ENCODE data around the gene ARL17B.
"Not testable (repeated sequence)": the region's sequence is repeated elsewhere in the genome, so short reads cannot be mapped to it uniquely, and the experiment has no call there.

The ARL17B gene

GRCh38 chr17:46291618-46292017 lies 69.9 kb downstream of the ARL17B start:
- not testable (repeated sequence) for FAIRE-seq; DNase-seq (ENCODE audit: insufficient read length, low spot score)

GRCh38 chr17:46290906-46291546 lies 70.5 kb downstream of the ARL17B start:
- FAIRE-seq; DNase-seq (ENCODE audit: insufficient read length, low spot score): not testable (repeated sequence)

- FAIRE-seq; DNase-seq (ENCODE audit: insufficient read length, low spot score): not testable (repeated sequence)
Observed at GRCh38 chr17:46287587-46287986, 74.0 kb downstream of the ARL17B start.

- DNase-seq (ENCODE audit: insufficient read length, low spot score), result not testable (repeated sequence)
- FAIRE-seq, result peak; percentile 80
Observed at GRCh38 chr17:46286764-46287221, 74.8 kb downstream of the ARL17B start.

GRCh38 chr17:46285500-46285899 lies 76.1 kb downstream of the ARL17B start:
- not testable (repeated sequence) for DNase-seq (ENCODE audit: insufficient read length, low spot score)
- peak; percentile 15 for FAIRE-seq

- peak; percentile 97 for FAIRE-seq
- DNase-seq (ENCODE audit: insufficient read length, low spot score), result not testable (repeated sequence)
Observed at GRCh38 chr17:46284467-46284866, 77.1 kb downstream of the ARL17B start.

- DNase-seq (ENCODE audit: insufficient read length, low spot score); FAIRE-seq: not testable (repeated sequence)
Observed at GRCh38 chr17:46282635-46283034, 78.9 kb downstream of the ARL17B start.

- DNase-seq (ENCODE audit: insufficient read length, low spot score); FAIRE-seq: not testable (repeated sequence)
Observed at GRCh38 chr17:46281336-46281735, 80.2 kb downstream of the ARL17B start.

- not testable (repeated sequence) for DNase-seq (ENCODE audit: insufficient read length, low spot score); FAIRE-seq
Observed at GRCh38 chr17:46276728-46277479, 84.7 kb downstream of the ARL17B start.

- TF ChIP-seq POLR2A (IDR thresholded peaks at IDR 0.05; ENCODE audit: low read depth, low read length), result no peak
- DNase-seq (ENCODE audit: insufficient read length, low spot score), result no peak
- peak; percentile 60 for FAIRE-seq
Observed at GRCh38 chr17:46274238-46274637, 87.3 kb downstream of the ARL17B start.

- FAIRE-seq (peak; percentile 6), DNase-seq (ENCODE audit: insufficient read length, low spot score) (no peak)
- TF ChIP-seq POLR2A (IDR thresholded peaks at IDR 0.05; ENCODE audit: low read depth, low read length), result no peak
Observed at GRCh38 chr17:46273541-46274236, 87.9 kb downstream of the ARL17B start.

- TF ChIP-seq POLR2A (IDR thresholded peaks at IDR 0.05; ENCODE audit: low read depth, low read length), result no peak
- FAIRE-seq, result no peak
- no peak for DNase-seq (ENCODE audit: insufficient read length, low spot score)
Observed at GRCh38 chr17:46270032-46270431, 91.5 kb downstream of the ARL17B start.

GRCh38 chr17:46266656-46267544 lies 94.7 kb downstream of the ARL17B start:
- DNase-seq (ENCODE audit: insufficient read length, low spot score), result peak; percentile 93
- FAIRE-seq, result no peak

GRCh38 chr17:46266063-46266655 lies 95.4 kb downstream of the ARL17B start:
- not testable (repeated sequence) for FAIRE-seq; DNase-seq (ENCODE audit: insufficient read length, low spot score)

More at GRCh38 chr17:46266656-46267544, 94.7 kb downstream of the ARL17B start:
- peak; percentile 65 for TF ChIP-seq POLR2A (IDR thresholded peaks at IDR 0.05; ENCODE audit: low read depth, low read length)

Measured in H54 (cell line).